ENCODE results near the gene EVC. TPM values are rescaled to one million over a fixed set of nuclear protein-coding genes. Genes with fewer than 3 reads are reported as not detected.

Gene EVC
- total RNA-seq, 4 donors from 2014 or later = 23.0 to 54.1 (median 30.0) TPM

DNA sequence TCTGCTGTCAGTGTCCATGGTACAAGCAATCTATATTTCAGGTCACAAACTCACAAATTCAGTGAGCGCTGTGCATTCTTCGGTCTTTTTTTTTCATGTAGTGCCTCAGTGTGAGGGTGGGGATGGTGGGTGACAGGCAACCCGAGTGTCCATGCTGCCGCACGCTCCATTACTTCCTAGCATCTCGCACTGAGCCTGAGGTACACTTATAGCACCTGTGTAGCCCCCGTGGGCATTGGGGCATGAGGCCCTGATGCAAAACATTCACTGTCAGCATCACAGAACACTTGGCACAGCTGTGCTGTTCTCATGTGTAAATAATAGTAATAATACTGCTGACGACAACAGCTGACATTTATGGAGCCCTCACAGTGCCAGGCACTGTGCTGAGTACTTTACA lies 34.2 kb upstream of the EVC start:
- TF ChIP-seq, protein P1, sequence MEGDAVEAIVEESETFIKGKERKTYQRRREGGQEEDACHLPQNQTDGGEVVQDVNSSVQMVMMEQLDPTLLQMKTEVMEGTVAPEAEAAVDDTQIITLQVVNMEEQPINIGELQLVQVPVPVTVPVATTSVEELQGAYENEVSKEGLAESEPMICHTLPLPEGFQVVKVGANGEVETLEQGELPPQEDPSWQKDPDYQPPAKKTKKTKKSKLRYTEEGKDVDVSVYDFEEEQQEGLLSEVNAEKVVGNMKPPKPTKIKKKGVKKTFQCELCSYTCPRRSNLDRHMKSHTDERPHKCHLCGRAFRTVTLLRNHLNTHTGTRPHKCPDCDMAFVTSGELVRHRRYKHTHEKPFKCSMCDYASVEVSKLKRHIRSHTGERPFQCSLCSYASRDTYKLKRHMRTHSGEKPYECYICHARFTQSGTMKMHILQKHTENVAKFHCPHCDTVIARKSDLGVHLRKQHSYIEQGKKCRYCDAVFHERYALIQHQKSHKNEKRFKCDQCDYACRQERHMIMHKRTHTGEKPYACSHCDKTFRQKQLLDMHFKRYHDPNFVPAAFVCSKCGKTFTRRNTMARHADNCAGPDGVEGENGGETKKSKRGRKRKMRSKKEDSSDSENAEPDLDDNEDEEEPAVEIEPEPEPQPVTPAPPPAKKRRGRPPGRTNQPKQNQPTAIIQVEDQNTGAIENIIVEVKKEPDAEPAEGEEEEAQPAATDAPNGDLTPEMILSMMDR (IDR thresholded peaks at IDR 0.05) = no peak
- no peak for TF ChIP-seq EP300 (IDR thresholded peaks at IDR 0.05)
- TF ChIP-seq POLR2AphosphoS5 (IDR thresholded peaks at IDR 0.05) = no peak
- TF ChIP-seq POLR2A (IDR thresholded peaks at IDR 0.05) = no peak
- 95% methylated on average over 8 of the region's 8 CpGs for WGBS

DNA sequence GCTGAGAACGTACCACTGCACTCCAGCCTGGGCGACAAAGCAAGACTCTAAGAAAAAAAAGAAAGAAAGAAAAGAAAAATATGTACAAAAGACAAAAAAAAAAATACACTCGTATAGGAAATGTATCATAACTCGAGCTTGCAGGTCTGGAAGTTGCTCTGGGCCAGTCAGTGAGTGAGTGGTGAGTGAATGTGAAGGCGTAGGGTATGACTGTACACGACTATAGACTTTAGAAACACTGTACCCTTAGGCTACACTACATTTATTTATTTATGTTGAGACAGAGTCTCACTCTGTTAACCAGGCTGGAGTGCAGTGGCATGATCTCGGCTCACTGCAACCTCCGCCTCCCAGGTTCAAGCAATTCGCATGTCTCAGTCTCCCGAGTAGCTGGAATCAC lies 32.0 kb upstream of the EVC start:
- no peaks in the 10 kb centered on the region for H3K4me1 ChIP-seq

More for the DNA sequence above, 34.2 kb upstream of the EVC start:
- Histone ChIP-seq H3K9me3 (no peaks in the 10 kb centered on the region), H3K4me1 (no peaks in the 10 kb centered on the region), H3K4me3 (no peak overlapping the region), H3K27ac (no peak overlapping the region), H3K36me3 (peaks cover 49% of the 10 kb centered on the region), H3K27me3 (no peaks in the 10 kb centered on the region)
- DNase-seq (ENCODE audit: low spot score in 2 of 2) = no peak

DNA sequence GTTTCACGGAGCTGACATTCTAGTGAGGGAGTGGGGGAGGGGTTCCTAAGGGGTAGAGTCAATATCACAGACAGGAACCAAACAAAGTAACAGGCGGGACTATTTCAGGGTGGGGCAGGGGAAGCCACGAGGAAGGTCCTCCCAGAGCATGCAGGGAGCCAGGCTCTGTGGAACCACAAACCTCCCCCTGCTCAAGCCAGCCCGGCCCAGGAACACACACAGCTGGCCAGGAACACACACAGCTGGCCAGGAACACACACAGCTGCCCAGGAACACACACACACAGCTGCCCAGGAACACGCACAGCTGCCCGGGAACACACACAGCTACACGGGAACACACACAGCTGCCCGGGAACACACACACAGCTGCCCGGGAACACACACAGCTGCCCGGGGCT lies 27.4 kb upstream of the EVC start:
- TF ChIP-seq POLR2AphosphoS5 (IDR thresholded peaks at IDR 0.05) (no peak), POLR2A (IDR thresholded peaks at IDR 0.05) (no peak), EP300 (IDR thresholded peaks at IDR 0.05) (no peak)
- TF ChIP-seq, protein P1 (IDR thresholded peaks at IDR 0.05) = no peak
- no peaks in the 10 kb centered on the region for H3K9me3 ChIP-seq
- no peak overlapping the region for H3K27ac ChIP-seq
- H3K4me3 ChIP-seq = no peak overlapping the region
- H3K4me1 ChIP-seq = no peaks in the 10 kb centered on the region
- H3K36me3 ChIP-seq = peaks cover 72% of the 10 kb centered on the region
- 46% methylated on average over 9 of the region's 10 CpGs for WGBS
- H3K27me3 ChIP-seq = no peaks in the 10 kb centered on the region
- no peak for DNase-seq (ENCODE audit: low spot score in 2 of 2)

More for the DNA sequence above, 32.0 kb upstream of the EVC start:
- no peak overlapping the region for H3K27ac ChIP-seq
- H3K4me3 ChIP-seq = no peak overlapping the region
- H3K9me3 ChIP-seq = no peaks in the 10 kb centered on the region
- 88% methylated on average over 10 of the region's 10 CpGs for WGBS
- peaks cover 55% of the 10 kb centered on the region for H3K36me3 ChIP-seq
- TF ChIP-seq POLR2A (IDR thresholded peaks at IDR 0.05) (no peak), POLR2AphosphoS5 (IDR thresholded peaks at IDR 0.05) (no peak), EP300 (IDR thresholded peaks at IDR 0.05) (no peak)
- TF ChIP-seq, protein P1 (IDR thresholded peaks at IDR 0.05) = no peak
- DNase-seq (ENCODE audit: low spot score in 2 of 2) = no peak
- no peaks in the 10 kb centered on the region for H3K27me3 ChIP-seq

DNA sequence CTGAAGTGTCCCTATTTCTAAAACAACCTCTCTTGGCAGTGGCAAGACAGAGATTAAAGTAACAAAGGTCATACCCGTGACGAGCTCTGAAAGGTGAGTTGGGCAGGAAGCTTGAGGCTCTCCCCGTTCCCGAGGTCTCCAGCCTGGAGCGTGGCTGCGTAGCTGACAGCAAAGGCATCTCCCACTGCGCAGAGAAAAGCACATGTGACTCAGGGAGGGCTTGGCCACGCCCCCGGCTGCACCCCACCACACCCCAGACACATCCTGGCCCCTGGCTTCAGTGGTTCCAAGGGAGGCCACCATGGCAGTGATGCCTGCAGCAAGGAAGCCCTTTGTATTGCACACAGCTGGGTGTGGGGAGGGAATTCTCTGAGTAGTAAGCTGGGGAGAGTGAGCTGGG lies 25.7 kb upstream of the EVC start:
- 88% methylated on average over 7 of the region's 9 CpGs for WGBS
- H3K4me1 ChIP-seq = no peaks in the 10 kb centered on the region
- DNase-seq (ENCODE audit: low spot score in 2 of 2) = no peak
- no peaks in the 10 kb centered on the region for H3K9me3 ChIP-seq
- no peaks in the 10 kb centered on the region for H3K27me3 ChIP-seq
- no peak overlapping the region for H3K4me3 ChIP-seq
- no peak overlapping the region for H3K27ac ChIP-seq
- TF ChIP-seq, protein P1 (IDR thresholded peaks at IDR 0.05) = no peak
- TF ChIP-seq POLR2AphosphoS5 (IDR thresholded peaks at IDR 0.05) (no peak), POLR2A (IDR thresholded peaks at IDR 0.05) (no peak), EP300 (IDR thresholded peaks at IDR 0.05) (no peak)
- peaks cover 77% of the 10 kb centered on the region for H3K36me3 ChIP-seq

DNA sequence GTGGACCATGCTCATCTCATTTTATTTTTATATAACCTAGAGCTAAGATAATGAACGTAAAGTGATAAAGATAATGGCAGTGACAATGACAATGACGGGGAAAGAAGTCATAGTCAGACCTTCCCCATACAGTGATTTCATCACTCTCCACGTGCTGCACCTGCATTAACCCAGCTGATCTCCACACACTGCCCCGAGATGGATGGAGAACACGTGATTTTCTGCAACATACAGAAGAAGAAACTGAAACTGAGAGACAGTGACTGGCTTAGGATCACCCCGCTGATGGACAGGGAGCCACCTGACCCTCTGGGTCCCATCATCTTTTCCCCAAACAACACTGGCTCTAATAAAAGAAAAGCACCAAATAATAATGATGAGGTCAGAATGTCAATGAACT lies 24.7 kb upstream of the EVC start:
- no peaks in the 10 kb centered on the region for H3K4me1 ChIP-seq
- DNase-seq (ENCODE audit: low spot score in 2 of 2) = no peak
- no peak overlapping the region for H3K27ac ChIP-seq
- WGBS = 95% methylated on average over 6 of the region's 6 CpGs
- no peak overlapping the region for H3K4me3 ChIP-seq
- H3K36me3 ChIP-seq = peaks cover 71% of the 10 kb centered on the region
- TF ChIP-seq EP300 (IDR thresholded peaks at IDR 0.05) = no peak
- no peak for TF ChIP-seq POLR2A (IDR thresholded peaks at IDR 0.05)
- no peak for TF ChIP-seq POLR2AphosphoS5 (IDR thresholded peaks at IDR 0.05)
- TF ChIP-seq, protein P1 (IDR thresholded peaks at IDR 0.05) = no peak
- H3K9me3 ChIP-seq = no peaks in the 10 kb centered on the region
- no peaks in the 10 kb centered on the region for H3K27me3 ChIP-seq

Data from suprapubic skin (tissue), 4 donors.